ENCODE data around the gene ADAM23.

ADAM23 gene

DNA sequence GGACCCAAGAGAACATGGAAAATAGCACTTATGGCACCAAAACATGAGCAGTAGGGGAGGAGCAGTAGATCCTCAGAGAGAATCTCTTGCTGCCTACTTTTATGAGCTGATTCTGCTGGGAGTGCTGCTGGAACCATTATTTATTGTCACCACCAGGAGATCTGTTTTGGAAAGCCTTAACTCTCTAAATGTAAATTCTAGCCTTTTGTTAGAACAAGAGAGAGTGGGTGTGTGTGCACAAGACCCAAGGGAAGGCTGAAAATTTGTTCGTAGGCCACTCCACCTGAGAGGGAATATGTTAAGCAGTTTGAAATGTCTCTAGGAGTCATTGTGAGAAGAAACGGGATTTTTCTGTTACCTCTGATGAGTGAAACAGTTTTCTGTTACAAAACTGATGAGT, 182.8 kb downstream of the ADAM23 start:
- Histone ChIP-seq H3K36me3 (ENCODE audit: insufficient read depth, low read length) (no peaks in the 10 kb centered on the region), H3K9ac (ENCODE audit: low read length) (no peak overlapping the region), H3K4me3 (ENCODE audit: low read depth, low read length, poor library complexity, severe bottlenecking) (no peak overlapping the region), H3K27ac (ENCODE audit: low read depth, low read length, poor library complexity, severe bottlenecking) (no peak overlapping the region), H3K27me3 (ENCODE audit: insufficient read depth, low read length) (no peaks in the 10 kb centered on the region), H3K4me1 (ENCODE audit: insufficient read depth, low read length, severe bottlenecking) (no peaks in the 10 kb centered on the region), H3K9me2 (ENCODE audit: low read depth, low read length) (no peaks in the 10 kb centered on the region), H3K9me3 (ENCODE audit: low read length) (no peaks in the 10 kb centered on the region), H3K4me2 (ENCODE audit: low read length) (no peak overlapping the region), H2AFZ (ENCODE audit: low read length) (no peak overlapping the region), H3K79me2 (ENCODE audit: insufficient read depth, low read length) (no peaks in the 10 kb centered on the region), H3F3A (ENCODE audit: insufficient read depth, low read length) (no peaks in the 10 kb centered on the region), H4K20me1 (ENCODE audit: insufficient read depth, low read length) (no peaks in the 10 kb centered on the region)
- no peak for TF ChIP-seq EZH2 (IDR thresholded peaks at IDR 0.05; ENCODE audit: borderline replicate concordance, low read length)
- TF ChIP-seq, protein P1, sequence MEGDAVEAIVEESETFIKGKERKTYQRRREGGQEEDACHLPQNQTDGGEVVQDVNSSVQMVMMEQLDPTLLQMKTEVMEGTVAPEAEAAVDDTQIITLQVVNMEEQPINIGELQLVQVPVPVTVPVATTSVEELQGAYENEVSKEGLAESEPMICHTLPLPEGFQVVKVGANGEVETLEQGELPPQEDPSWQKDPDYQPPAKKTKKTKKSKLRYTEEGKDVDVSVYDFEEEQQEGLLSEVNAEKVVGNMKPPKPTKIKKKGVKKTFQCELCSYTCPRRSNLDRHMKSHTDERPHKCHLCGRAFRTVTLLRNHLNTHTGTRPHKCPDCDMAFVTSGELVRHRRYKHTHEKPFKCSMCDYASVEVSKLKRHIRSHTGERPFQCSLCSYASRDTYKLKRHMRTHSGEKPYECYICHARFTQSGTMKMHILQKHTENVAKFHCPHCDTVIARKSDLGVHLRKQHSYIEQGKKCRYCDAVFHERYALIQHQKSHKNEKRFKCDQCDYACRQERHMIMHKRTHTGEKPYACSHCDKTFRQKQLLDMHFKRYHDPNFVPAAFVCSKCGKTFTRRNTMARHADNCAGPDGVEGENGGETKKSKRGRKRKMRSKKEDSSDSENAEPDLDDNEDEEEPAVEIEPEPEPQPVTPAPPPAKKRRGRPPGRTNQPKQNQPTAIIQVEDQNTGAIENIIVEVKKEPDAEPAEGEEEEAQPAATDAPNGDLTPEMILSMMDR (IDR thresholded peaks at IDR 0.05; ENCODE audit: low read length), result no peak

DNA sequence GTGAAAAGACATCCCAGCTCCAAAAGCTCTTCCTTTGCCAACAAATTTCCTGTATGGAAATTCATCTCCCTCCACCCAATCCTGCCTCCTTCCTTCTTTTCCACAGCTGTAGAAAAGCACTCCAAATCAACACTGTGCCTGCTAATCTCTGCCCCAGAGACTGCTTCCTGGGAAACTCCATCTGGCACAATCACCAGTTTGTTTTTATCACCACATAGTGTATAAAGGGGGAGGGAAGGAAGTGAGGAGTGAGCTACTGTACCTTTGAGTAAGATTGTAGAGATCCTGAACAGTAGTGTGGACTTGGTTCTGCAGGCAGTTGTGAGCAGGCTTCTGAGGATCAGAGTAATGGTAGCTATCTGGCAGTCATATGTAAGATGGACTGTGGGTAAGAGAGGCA, 184.3 kb downstream of the ADAM23 start:
- Histone ChIP-seq H3K4me1 (ENCODE audit: insufficient read depth, low read length, severe bottlenecking) (no peaks in the 10 kb centered on the region), H3K9me2 (ENCODE audit: low read depth, low read length) (no peaks in the 10 kb centered on the region), H3K4me2 (ENCODE audit: low read length) (no peak overlapping the region), H3F3A (ENCODE audit: insufficient read depth, low read length) (no peaks in the 10 kb centered on the region), H4K20me1 (ENCODE audit: insufficient read depth, low read length) (no peaks in the 10 kb centered on the region), H3K27ac (ENCODE audit: low read depth, low read length, poor library complexity, severe bottlenecking) (no peak overlapping the region), H3K9ac (ENCODE audit: low read length) (no peak overlapping the region), H2AFZ (ENCODE audit: low read length) (no peak overlapping the region), H3K36me3 (ENCODE audit: insufficient read depth, low read length) (no peaks in the 10 kb centered on the region), H3K79me2 (ENCODE audit: insufficient read depth, low read length) (no peaks in the 10 kb centered on the region), H3K9me3 (ENCODE audit: low read length) (no peaks in the 10 kb centered on the region), H3K4me3 (ENCODE audit: low read depth, low read length, poor library complexity, severe bottlenecking) (no peak overlapping the region), H3K27me3 (ENCODE audit: insufficient read depth, low read length) (no peaks in the 10 kb centered on the region)
- TF ChIP-seq EZH2 (IDR thresholded peaks at IDR 0.05; ENCODE audit: borderline replicate concordance, low read length), result no peak
- TF ChIP-seq, protein P1 (IDR thresholded peaks at IDR 0.05; ENCODE audit: low read length), result no peak

DNA sequence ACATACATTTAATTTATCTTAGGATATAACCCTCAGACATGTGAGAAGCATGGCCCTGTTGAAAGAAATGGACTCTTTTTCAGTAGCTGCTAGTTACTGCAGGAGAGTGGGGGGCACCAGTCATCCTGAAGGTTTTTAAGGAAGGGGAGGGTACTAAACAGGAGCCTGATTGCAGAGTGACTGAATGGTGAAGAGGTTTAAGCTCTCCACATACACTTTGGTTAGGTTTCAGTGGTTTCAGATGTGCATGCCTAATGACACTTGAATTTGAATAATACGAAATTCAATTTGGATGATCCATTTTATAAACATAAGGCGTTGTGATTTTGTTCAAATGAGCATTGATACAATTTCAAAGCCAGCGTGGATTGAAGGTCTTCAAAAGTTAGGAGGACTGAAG, 188.0 kb downstream of the ADAM23 start:
- no peaks in the 10 kb centered on the region for H3K9me2 ChIP-seq (ENCODE audit: low read depth, low read length)
- no peak for TF ChIP-seq EZH2 (IDR thresholded peaks at IDR 0.05; ENCODE audit: borderline replicate concordance, low read length)
- TF ChIP-seq, protein P1 (IDR thresholded peaks at IDR 0.05; ENCODE audit: low read length), result no peak

More for the DNA sequence above, 188.0 kb downstream of the ADAM23 start:
- Histone ChIP-seq H3K36me3 (ENCODE audit: insufficient read depth, low read length) (no peaks in the 10 kb centered on the region), H3K9me3 (ENCODE audit: low read length) (no peaks in the 10 kb centered on the region), H4K20me1 (ENCODE audit: insufficient read depth, low read length) (no peaks in the 10 kb centered on the region), H3K4me3 (ENCODE audit: low read depth, low read length, poor library complexity, severe bottlenecking) (no peak overlapping the region), H3K27me3 (ENCODE audit: insufficient read depth, low read length) (no peaks in the 10 kb centered on the region), H3K9ac (ENCODE audit: low read length) (no peak overlapping the region), H3F3A (ENCODE audit: insufficient read depth, low read length) (no peaks in the 10 kb centered on the region), H3K27ac (ENCODE audit: low read depth, low read length, poor library complexity, severe bottlenecking) (no peak overlapping the region), H3K4me2 (ENCODE audit: low read length) (no peak overlapping the region), H3K4me1 (ENCODE audit: insufficient read depth, low read length, severe bottlenecking) (no peaks in the 10 kb centered on the region), H3K79me2 (ENCODE audit: insufficient read depth, low read length) (no peaks in the 10 kb centered on the region), H2AFZ (ENCODE audit: low read length) (no peak overlapping the region)
